GM21367 (cell line): ENCODE data around the gene SPATA16.
"Not testable (repeated sequence)": the region's sequence is repeated elsewhere in the genome, so short reads cannot be mapped to it uniquely, and the experiment has no call there.

Source experiments
- ATAC-seq: cut with Tn5 transposase; IDR thresholded peaks from one replicate; pipeline ENCODE4 v1.9.1; 2021; ENCODE audit not compliant: unreplicated experiment

SPATA16 gene

DNA sequence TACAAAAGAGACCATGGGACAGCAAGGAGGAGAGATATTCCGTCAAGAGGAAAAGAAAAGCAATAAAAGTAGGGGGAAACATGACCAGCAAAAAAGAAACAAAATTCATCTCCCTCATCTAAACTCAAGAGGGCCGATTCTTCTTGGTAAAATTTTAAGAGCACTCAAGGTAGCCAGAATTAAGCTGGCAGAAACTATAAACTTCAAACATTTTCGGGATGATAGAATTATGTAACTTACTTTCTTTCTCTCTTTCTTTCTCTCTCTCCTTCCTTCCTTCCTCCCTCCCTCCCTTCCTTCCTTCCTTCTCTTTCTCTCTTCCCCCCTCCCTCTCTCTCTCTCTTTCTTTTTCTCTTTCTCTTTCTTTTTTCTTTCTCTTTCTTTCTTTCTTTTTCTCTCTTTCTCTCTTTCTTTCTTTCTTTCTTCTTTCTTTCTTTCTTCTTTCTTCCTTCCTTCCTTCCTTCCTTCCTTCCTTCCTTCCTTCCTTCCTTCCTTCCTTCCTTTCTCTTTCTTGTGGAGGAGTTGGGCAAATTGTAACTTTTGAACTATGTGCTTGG lies 180.3 kb downstream of the SPATA16 start:
- ATAC-seq, result not testable (repeated sequence)

GRCh38 chr3:172958565-172958964 lies 182.5 kb downstream of the SPATA16 start:
- no peak for ATAC-seq

DNA sequence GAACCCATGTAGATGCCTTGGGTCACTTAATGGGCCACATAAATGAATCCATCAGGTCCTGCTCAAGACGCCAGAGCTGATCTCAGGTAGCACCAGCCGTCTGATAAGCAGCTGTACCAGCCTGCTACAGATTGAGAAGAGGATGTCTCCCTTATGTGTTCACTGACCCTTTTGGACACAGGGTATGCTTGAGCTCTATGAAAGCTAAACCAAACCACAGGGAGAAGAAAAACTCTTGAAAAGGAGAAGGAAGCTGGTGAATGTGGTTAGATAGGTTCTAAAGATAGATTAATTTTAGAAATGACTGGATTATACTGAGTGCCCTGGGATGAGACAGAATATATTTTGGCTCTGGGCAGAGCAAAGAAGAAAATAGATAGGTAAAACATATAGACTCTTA lies 187.5 kb downstream of the SPATA16 start:
- ATAC-seq, result no peak

GRCh38 chr3:172951511-172951910 lies 189.5 kb downstream of the SPATA16 start:
- ATAC-seq, result no peak

DNA sequence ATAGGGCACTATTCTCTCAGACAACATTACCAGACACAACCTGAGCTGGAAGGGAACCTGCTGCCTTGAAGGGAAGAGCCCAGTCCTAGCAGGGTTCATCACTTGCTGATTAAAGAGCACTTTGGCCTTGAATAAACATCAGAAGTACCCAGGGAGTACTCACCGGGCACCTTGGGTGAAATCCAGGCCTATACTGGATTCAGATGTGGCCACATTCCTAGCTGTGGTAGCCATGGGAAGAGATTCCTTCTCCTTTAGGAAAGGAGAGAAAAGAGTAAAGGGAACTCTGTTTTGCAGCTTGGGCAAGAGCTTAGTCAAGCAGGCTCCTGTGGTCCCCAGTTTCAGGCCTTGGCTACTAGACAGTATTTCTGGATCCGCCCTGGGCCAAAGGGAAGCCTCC lies 195.0 kb downstream of the SPATA16 start:
- ATAC-seq, result no peak

DNA sequence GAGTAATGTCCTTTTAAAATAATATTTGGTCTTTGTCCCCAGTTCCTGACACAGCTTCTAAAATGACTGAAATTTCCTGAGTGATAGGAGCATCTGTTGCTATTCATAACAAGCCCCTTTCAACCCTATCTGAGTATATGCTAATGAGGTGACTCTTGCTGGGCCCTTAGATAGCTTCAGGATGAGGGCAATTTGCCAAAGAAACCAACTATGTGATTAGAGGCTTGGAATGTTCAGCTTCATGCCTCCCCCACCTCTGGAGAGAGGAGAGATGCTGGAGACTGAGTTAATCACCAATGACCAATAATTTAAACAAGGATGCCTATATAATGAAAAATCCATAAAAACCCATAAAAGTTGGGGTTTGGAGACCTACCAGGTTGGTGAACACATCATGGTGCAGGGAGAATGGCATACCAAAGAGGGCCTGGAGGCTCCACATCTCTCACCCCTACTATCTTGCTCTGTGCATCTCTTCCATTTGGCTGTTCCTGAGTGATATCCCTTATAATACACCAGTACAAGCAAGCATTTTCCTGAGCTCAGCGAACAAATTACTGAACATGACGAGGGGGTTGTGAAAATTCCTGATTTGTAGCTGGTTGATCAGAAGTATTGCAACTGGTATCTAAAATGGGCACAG lies 201.3 kb downstream of the SPATA16 start:
- ATAC-seq, result no peak

GRCh38 chr3:172938788-172939187 lies 202.2 kb downstream of the SPATA16 start:
- no peak for ATAC-seq

DNA sequence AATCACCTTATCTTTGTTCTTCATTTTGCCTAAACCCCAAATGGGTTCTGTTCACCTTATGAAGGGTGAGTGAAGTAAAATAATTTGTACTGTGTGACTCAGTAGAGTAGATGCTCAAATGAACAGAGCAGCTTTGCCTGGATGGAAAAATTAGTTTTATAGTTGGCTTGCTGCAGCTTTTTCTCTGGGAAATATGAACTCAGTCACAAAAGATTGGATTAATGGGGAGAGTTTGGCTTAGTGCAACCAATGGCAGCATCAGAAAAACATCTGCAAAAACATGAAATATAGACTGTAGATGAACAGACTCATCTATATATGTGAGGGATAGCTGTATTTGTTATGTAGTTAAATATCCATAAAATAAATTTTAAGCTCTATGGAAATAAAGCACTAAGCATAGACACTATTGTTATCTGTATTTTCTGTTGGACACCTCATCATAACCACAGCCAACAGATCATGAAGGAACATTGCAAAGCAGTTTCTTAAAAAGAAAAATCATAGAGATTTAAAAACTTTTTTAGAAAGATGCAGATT lies 209.2 kb downstream of the SPATA16 start:
- ATAC-seq, result no peak

DNA sequence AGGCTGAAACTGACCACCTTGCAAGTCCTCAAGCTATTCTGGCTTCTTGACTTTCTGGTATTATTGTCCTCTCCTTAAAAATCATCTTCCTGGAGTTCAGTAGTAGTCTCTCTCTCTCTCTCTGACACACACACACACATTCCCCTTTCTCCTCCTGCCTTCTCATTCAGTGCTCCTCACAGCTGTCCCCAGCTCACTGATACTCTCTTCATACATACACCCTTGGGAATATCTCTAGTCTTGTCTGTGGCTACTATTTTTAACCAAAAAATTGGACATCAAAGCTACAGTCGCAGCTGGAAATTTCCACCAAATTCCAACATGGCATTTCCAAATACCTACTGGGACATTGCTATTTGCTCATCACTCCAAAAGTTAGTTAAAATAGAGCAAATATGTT lies 211.6 kb downstream of the SPATA16 start:
- ATAC-seq, result no peak

DNA sequence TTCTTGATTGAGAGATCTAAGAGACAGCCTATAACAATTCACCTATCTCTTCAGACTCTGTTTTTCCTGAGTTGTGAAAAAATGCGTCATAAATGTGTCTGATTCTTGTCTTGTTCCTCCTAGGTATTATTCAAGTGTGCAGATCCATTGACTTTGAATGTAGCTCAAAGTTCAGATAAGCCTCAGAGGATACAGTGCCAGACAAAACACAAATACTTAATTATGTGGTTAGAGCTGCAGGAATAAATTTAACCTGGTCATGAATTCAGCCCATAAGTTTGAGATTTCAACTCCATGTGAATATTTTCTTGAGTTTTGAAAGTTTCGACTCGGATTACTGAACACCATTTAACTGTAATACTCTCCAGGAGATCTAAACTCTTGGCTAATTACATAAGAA lies 216.5 kb downstream of the SPATA16 start:
- no peak for ATAC-seq

GRCh38 chr3:172919297-172919683 lies 221.7 kb downstream of the SPATA16 start:
- no peak for ATAC-seq

GRCh38 chr3:172918568-172919296 lies 222.3 kb downstream of the SPATA16 start:
- no peak for ATAC-seq

- ATAC-seq, result no peak
These were observed 222.9 kb downstream of the SPATA16 start for GRCh38 chr3:172918165-172918564.

- ATAC-seq, result no peak
These were observed 225.0 kb downstream of the SPATA16 start for GRCh38 chr3:172915911-172916514.

DNA sequence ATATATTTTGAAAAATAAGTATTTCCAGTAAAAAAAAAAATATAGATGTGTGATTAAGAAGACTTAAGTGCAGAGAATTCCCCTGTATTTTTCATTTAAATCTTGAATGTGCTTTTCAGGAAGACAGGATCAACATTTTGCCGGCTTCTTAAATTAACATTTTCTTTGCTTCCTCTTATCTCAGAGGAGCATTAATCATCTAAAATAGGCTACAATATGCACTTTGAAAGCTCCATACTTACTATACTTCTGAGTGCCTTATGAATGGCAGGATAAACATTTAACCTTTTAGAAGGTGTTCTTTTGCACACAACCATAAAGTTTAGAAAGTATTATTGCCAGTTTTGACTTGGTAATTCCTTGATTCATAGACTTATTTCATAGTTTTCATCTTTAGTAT lies 226.2 kb downstream of the SPATA16 start:
- no peak for ATAC-seq

DNA sequence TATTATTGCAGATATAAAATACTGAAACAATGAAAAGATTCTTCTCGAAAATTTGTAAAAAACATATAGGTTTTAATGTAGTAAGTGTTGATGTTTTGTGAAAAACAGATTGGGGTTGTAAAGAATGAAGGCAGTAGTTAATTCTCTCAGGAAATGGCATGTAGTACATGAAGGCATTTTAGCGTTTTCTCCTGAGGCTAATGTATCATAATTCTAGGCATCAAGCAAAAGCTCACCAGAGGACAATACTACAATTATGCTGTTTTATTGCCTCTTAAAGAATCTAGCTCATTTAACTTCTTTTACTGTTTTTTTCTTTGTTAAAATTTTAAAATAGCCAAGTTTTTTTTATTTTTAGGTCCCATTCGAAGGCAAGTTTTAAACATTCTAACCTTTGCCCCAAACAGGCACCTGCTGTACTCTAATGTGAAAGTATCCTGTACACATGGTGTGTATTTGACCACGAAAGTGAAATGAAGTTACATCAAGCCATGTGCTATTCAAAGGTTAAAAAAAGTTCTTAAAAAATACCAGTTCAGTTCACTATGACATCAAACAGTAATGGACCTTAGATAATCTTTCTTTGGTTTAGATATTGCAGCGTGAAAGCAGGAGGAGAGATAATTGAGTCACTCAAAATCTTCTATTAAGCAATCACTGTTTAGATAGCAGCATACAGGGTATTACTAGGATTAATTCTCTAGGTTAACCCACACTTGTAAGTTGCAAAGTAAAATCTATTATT lies 227.0 kb downstream of the SPATA16 start:
- ATAC-seq, result no peak

DNA sequence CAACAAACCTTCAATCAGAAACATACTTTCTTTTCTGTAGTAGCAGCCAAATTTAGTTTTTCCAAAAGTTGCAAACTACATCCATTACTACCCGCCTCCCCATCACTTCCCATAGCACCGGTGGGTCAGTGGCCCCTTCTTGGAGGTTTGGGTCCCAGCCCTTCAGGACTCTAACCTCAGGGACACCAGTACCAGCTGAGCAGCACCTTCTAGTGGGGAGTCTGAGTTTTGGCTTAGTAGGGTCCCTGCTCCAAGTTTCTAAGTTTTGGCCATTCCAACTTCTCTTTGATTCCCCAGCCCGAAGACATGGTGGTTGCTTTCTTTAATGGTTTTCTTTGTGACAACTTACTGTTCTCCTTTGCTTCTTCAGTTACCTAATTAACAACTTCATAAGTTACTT lies 229.9 kb downstream of the SPATA16 start:
- no peak for ATAC-seq

- ATAC-seq, result no peak
These were observed 232.2 kb downstream of the SPATA16 start for GRCh38 chr3:172908771-172909270.

DNA sequence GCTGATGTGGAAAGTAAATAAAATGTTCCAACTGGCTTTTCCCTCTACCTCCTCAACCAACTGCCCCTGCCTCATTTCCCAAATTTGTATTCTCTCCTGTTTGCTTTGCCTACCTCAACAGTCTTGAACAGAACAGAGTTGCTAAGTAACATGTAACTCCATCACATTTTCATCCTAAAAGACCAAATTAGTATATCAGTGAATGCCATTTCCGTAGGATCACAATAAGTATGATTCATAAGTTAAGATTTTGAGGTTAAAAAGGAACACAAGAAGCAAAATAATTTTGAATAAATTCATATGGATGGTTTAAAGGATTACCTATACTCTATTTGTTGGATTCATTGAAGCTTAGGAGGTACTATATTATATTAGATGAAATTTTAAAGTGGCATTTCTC lies 235.6 kb downstream of the SPATA16 start:
- no peak for ATAC-seq

DNA sequence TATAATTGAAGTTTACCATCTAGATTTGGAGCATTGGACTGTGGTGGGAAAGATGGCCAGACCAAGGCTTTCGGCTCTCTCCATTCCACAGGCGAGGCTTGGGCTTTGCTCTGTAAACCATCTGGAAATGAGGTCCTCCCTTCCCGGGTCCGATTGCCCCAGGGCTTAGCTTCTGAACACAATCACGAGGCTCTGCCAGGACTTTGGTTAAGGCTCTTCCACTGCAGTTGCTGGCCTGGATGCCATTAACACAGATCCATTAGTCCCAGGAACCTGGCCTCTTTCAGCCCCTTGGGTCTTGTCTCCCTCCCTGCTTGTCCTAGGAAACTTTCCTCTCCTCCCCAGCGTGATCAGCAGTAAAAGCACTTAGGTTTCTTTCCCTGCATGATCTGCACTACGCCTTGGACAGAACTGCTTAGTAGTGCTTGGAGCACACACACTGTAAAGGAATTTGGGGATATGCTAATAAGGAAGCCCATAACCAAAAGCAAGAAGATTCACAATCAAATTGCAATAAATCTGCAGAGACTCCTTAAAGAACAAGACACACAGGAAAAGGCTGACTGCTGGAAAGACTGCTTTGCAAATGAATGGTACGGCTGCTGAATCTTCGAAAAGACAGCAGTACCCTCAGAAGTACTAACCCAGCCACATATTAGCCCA lies 236.2 kb downstream of the SPATA16 start:
- ATAC-seq, result no peak
